22Rv1 (cell line): Measurements from ENCODE around the gene NMT1.
"Not testable (repeated sequence)": the region's sequence is repeated elsewhere in the genome, so short reads cannot be mapped to it uniquely, and the experiment has no call there.

Experiments
- ZFX ChIP-seq: fragments of 450-650 bp; IDR thresholded peaks from 2 replicates; pipeline ENCODE4 v1.6.1; 2017; ENCODE audit warnings: antibody characterized with exemption, borderline replicate concordance
- TF ChIP-seq, protein P1 (sequence below): fragments of 450-650 bp; IDR thresholded peaks from 2 replicates; pipeline ENCODE4 v1.5.1; 2017; ENCODE audit warnings: mild to moderate bottlenecking

DNA sequence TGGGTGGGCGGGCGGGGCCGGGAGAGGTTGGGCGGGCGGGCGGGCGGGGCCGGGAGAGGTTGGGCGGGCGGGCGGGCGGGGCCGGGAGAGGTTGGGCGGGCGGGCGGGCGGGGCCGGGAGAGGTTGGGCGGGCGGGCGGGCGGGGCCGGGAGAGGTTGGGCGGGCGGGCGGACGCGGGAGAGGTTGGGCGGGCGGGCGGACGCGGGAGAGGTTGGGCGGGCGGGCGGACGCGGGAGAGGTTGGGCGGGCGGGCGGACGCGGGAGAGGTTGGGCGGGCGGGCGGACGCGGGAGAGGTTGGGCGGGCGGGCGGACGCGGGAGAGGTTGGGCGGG lies 9.4 kb upstream of the NMT1 start:
- TF ChIP-seq, protein P1, sequence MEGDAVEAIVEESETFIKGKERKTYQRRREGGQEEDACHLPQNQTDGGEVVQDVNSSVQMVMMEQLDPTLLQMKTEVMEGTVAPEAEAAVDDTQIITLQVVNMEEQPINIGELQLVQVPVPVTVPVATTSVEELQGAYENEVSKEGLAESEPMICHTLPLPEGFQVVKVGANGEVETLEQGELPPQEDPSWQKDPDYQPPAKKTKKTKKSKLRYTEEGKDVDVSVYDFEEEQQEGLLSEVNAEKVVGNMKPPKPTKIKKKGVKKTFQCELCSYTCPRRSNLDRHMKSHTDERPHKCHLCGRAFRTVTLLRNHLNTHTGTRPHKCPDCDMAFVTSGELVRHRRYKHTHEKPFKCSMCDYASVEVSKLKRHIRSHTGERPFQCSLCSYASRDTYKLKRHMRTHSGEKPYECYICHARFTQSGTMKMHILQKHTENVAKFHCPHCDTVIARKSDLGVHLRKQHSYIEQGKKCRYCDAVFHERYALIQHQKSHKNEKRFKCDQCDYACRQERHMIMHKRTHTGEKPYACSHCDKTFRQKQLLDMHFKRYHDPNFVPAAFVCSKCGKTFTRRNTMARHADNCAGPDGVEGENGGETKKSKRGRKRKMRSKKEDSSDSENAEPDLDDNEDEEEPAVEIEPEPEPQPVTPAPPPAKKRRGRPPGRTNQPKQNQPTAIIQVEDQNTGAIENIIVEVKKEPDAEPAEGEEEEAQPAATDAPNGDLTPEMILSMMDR, result not testable (repeated sequence)
- not testable (repeated sequence) for TF ChIP-seq ZFX
